ENCODE data around the gene MPV17L2.
"Not testable (repeated sequence)": the region's sequence is repeated elsewhere in the genome, so short reads cannot be mapped to it uniquely, and the experiment has no call there.

MPV17L2 gene

DNA sequence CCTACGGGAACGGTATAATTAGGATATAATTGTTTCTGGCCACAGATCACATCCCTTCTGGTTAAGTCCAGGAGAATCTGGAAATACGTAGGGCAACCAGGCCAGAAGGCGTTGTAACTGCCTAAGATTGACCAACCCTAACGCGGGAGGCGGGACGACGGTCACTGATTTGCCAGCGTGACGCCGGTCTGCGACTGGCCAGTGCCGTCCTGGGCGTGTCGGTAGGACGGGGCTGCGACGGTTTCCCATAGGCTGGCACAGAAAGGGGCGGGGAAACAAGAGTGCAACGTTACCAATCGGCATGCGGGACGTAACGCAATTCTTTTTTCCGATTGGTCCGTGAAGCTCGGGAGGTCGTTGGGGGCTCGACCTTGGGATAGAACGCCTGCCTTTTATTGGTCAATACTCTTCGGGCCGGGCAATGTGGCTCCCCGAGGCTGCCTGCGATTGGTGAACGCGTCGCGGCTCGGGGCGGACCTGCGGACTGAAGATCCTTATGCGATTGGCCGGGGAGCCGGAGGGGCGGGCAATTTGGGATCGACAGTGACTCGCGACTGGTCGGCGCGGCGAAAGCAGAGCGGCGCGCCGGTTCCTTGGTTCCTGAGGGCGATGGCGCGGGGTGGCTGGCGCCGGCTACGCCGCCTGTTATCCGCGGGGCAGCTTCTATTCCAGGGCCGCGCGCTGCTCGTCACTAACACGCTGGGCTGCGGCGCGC, at the start of gene MPV17L2:
MPV17L2 (plus strand) TSS at position 546 of the 715 bp plus-strand sequence; CDS start at position 610, 64 bp downstream.
- peak; percentile 98 for DNase-seq

DNA sequence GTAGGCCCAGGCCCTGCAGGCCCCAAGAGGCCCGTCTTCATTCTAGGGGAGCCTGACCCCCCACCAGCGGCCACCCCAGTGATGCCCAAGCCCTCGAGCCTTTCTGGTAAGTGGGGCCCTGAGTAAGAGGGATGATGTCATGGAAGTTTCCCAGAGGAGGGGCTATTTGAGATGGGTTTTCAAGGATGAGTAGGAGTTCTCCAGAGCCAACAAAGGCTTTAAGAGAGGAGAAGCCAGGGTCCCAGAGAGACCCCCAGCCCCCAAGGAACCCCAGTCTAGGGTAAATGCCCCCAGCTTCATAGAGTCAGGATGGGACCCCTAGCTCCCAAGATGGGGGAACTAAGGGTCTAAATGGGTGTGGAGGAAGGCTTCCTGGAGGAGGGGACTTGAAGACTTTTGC, 49.1 kb upstream of the MPV17L2 start:
- no peak for DNase-seq

DNA sequence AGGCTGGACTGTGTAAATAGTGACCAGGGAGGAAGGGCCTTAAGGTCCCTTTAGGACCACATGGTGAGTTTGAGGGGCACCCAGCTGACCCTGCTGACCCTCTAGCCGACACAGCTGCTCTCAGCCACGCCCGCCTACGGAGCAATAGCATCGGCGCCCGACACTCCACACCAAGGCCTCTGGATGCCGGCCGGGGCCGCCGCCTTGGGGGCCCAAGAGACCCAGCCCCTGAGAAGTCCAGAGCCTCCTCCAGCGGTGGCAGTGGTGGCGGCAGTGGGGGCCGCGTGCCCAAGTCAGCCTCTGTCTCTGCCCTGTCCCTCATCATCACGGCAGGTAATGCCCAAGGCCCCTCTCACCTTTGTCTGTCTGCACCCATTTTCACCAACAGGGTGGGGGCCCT, 48.7 kb upstream of the MPV17L2 start:
- no peak for DNase-seq

- no peak for DNase-seq
Measured at GRCh38 chr19:18144906-18145305, 48.1 kb upstream of the MPV17L2 start.

GRCh38 chr19:18145391-18145999, 47.5 kb upstream of the MPV17L2 start:
- DNase-seq: no peak

DNA sequence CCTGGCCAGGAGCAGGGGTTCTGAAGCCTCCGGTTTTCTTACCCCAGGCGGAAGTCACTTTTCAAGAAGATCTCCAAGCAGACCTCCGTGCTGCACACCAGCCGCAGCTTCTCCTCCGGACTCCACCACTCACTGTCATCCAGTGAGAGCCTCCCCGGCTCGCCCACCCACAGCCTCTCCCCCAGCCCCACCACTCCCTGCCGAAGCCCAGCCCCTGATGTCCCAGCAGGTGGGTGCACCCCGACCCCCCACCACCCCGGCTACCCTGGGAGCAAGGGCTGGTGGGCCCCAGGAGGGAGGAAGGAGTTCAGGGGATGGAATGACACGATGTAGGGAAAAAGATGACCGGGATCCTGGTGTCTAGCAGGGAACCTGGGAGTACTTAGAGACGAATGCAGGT, 45.6 kb upstream of the MPV17L2 start:
- DNase-seq: no peak

DNA sequence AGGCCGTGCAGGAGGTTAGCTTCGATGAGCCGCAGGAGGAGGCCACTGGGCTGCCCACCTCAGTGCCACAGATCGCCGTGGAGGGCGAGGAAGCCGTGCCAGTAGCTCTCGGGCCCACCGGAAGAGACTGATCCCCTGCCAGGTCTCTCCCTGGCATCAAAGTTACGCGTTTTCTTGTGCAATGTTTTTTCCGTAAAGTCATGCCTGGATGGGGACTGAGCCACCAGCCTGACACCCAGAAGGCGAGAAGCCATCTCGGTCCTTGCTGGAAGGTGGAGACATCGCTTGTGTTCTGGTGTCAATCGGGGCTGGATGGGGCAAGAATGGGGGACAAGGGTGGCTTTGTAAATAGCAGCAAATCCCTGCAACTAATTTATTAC, 43.4 kb upstream of the MPV17L2 start:
- DNase-seq: no peak

DNA sequence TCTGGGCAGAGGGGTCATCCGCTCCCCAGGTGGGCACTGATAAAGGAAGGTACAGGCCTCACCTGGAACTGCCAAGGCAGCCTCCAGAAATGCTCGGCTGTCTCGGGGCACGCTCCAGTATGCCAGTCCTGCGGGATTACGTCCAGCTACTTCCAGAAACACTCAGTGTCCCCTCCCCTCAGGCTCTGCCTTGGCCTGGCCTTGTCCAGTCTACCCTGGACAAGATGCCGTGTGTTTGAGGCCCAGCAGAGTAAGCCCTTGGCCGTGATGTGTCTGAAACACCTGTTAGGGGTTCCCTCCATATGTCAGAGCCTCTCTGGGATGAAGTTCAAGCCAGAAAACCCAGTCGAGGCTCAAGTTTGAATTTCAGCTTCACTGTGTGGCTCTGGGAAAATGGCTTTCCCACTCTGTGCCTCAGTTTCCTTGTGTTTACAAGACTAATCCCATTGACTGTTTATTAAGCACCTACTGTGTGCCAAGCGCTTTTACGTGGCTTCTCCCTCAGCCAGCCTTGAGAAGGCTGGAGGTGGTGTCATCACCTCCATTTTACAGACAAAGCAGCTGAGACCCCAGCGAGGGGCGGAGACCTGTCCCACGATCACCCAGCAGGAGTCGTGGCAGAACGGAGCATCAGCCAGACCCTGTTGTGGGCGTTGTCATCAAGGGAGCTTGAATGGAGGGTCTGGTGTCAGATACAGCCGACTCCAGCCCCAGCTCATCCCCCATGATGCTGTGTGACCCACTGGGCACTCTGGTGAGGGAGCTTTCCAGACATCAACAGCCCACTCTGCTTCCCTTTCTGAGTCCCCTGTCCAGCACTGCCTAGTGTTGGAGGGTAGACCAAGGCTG, 42.0 kb upstream of the MPV17L2 start:
- no peak for DNase-seq

- peak; percentile 100 for DNase-seq
Measured at GRCh38 chr19:18152442-18152816, 40.6 kb upstream of the MPV17L2 start.

DNA sequence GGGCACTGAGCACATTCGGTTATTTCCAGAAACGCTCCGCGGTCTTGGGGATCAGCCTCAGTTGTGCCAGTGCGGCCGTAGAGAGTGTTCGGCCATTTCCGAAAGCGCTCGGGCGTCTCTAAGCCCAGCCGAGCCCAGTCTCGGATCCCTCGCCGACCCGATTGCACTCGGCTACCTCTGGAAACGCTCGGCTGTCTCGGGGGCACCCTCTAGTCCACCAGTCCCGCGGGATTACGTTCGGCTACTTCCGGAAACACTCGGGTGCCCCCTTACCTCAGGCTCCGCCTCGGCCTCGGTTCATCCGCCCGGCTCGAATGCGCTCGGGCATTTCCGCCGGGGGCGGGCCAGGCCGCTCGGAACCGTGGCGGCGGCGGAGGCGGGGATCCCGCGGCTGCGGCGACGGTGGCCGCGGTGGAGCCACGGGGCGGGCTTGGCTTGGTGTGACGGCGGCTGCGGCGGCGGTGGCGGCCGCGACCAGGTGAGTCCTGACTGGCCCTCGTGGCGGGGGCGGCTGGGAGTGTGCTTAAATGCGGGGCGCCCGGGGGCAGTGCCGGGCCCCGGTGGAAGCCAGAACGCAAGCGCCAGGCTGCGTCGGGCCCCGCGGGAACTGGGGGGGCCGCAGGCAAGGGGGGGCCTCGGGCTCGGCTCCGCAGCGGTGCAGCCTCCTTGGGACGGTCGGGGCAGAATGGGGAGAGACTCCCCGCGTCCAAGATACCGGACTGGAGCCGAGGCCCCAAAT, 40.0 kb upstream of the MPV17L2 start, which contains the start of gene PIK3R2:
PIK3R2 (plus strand) TSS at position 347 of the 739 bp plus-strand sequence. CDS start 2,717 bp downstream, outside the sequence.
- DNase-seq: peak; percentile 100

- peak; percentile 31 for DNase-seq
Measured at GRCh38 chr19:18153556-18154134, 39.4 kb upstream of the MPV17L2 start.

DNA sequence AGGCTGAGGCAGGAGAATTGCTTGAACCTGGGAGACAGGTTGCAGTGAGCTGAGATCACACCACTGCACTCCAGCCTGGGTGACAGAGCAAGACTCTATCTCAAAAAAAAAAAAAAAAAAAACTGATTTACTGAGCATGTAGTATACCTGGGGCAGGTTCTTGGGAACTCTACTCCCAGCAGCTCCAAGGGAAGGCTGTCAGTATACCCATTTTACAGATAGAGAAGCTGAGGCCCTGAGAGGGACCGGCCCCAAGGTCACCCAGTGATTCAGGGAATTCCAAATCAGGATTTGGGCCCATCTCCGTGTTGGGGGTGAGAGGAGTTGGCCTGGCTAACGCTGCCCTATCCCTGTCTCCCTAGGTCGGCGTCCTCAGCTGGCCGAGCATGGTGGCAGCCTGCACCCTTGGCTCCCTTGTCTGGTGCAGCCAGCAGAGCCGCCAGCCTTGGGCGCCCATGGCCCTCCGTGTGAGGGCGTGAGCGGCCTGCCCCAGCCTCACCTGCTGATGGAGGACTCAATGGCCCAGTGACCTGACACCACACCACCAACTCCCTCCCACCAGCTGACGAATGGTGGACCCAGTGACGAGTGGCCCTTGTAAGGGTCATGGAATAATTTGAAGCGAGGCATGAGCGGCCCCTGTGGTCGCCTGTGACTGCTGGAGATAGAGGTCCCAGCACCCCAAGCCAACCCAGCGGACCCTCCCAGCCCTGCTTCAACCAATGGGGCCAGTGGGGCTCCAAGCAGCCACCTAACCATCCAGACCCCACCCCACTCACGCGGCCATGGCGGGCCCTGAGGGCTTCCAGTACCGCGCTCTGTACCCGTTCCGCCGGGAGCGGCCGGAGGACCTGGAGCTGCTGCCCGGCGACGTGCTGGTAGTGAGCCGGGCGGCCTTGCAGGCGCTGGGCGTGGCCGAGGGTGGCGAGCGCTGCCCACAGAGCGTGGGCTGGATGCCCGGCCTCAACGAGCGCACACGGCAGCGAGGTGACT, 37.6 kb upstream of the MPV17L2 start:
- no peak for DNase-seq

GRCh38 chr19:18156268-18156667, 36.8 kb upstream of the MPV17L2 start:
- no peak for DNase-seq

GRCh38 chr19:18156841-18157464, 36.1 kb upstream of the MPV17L2 start:
- no peak for DNase-seq

- DNase-seq: no peak
Measured at GRCh38 chr19:18157465-18158063, 35.5 kb upstream of the MPV17L2 start.

DNA sequence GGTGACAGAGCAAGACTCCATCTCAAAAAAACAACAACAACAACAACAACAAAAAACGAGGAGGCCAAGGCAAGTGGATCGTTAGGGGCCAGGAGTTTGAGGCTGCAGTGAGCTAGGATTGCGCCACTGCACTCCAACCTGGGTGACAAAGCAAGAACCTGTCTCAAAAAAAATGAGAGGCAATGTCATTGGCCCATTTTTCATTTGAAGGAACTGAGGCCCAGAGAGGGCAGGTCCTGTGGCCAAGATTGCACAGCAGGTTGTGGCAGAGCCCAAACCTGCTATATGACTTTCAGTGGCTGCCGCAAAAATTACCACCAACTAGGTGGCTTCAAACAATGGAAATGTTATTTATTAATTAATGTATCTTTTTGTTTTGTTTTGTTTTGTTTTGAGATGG, 34.6 kb upstream of the MPV17L2 start:
- DNase-seq: no peak

GRCh38 chr19:18159059-18159616, 33.9 kb upstream of the MPV17L2 start:
- DNase-seq: not testable (repeated sequence)

- no peak for DNase-seq
Measured at GRCh38 chr19:18159810-18160209, 33.2 kb upstream of the MPV17L2 start.

DNA sequence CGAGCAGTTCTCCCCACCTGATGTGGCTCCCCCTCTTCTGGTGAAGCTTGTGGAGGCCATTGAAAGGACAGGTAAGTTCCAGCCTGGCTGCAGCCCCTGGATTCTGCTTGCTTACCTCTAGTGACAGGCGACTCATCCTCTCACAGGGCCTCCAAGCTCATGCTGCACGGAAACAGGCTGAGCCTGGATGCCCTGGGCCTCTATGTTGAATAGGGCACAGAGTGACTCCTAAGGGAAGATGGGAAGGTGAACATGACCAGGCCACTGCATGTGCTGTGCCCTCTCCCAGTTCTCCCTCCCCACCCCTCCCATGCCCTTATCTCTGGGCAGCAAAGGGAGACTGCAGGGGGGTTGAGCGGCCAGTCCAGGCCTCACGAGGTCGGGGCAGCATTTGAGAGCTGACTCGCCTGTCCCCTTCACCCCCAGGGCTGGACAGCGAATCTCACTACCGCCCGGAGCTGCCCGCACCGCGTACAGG, 32.5 kb upstream of the MPV17L2 start:
- DNase-seq: peak; percentile 37

Measured in stimulated activated CD8-positive, alpha-beta memory T cell treated with anti-CD3 and anti-CD28 coated beads, Interleukin-4, amount 100 ng/mL, for 48 hours (primary cell).